Epithelial cell of proximal tubule (primary cell): ENCODE measurements around the gene PTPRD. TPM values are rescaled to one million over a fixed set of nuclear protein-coding genes. Genes with fewer than 3 reads are reported as not detected.

ENCODE experiments used
- DNase-seq: peaks from one replicate; pipeline ENCODE4 v3.0.0-alpha.2; 2011; ENCODE audit warnings: low read depth
- H3K4me3 ChIP-seq: 2 replicates; pipeline ENCODE4 v1.5.1; 2011; ENCODE audit warnings: low read depth, mild to moderate bottlenecking, low read length
- CTCF ChIP-seq: conservative IDR thresholded peaks from 2 replicates; pipeline ENCODE4 v1.5.1; 2012; ENCODE audit warnings: low read depth, mild to moderate bottlenecking, low read length
- total RNA-seq: library from RNA; depleted of rRNA; stranded (reverse); fragments of >200 nt; gene quantifications from 2 replicates; pipeline ENCODE4 v1.2.3, GENCODE V29; 2015

Gene PTPRD
- total RNA-seq, 1 donor from 2014 or later, result 3.2 TPM

- H3K4me3 ChIP-seq, result no peak overlapping the region
- TF ChIP-seq CTCF, result no peak
- no peak for DNase-seq
These were observed 1717.5 kb downstream of the PTPRD start for GRCh38 chr9:8895106-8895860.

- H3K4me3 ChIP-seq, result no peak overlapping the region
- no peak for TF ChIP-seq CTCF
- no peak for DNase-seq
These were observed 1722.1 kb downstream of the PTPRD start for GRCh38 chr9:8890695-8891094.

GRCh38 chr9:8889100-8889499 lies 1723.7 kb downstream of the PTPRD start:
- TF ChIP-seq CTCF, result no peak
- no peak for DNase-seq
- H3K4me3 ChIP-seq, result no peak overlapping the region

- no peak overlapping the region for H3K4me3 ChIP-seq
- DNase-seq, result no peak
- no peak for TF ChIP-seq CTCF
These were observed 1724.2 kb downstream of the PTPRD start for GRCh38 chr9:8888591-8888990.

- no peak for TF ChIP-seq CTCF
- no peak overlapping the region for H3K4me3 ChIP-seq
- DNase-seq, result no peak
These were observed 1725.4 kb downstream of the PTPRD start for GRCh38 chr9:8887369-8887768.

- DNase-seq, result no peak
- no peak overlapping the region for H3K4me3 ChIP-seq
- TF ChIP-seq CTCF, result no peak
These were observed 1729.5 kb downstream of the PTPRD start for GRCh38 chr9:8883321-8883720.

- H3K4me3 ChIP-seq, result no peak overlapping the region
- DNase-seq, result no peak
- no peak for TF ChIP-seq CTCF
These were observed 1732.7 kb downstream of the PTPRD start for GRCh38 chr9:8880060-8880459.
